HL-60 (cell line): ENCODE measurements around the gene RAPSN.

Source experiments
- DNase-seq, 2 experiments: peaks; one replicate each; pipeline ENCODE4 v3.0.0-alpha.2; 2010 to 2020; ENCODE audit warnings: low read depth in 1 of 2, low spot score in 1 of 2
- H3K27ac ChIP-seq: fragments of 250-450 bp; sonication (Bioruptor Pico); replicated peaks from 2 replicates; pipeline ENCODE4 v1.5.1; 2020; ENCODE audit warnings: mild to moderate bottlenecking, moderate library complexity
- H3K27me3 ChIP-seq: fragments of 250-450 bp; sonication (Bioruptor Pico); 2 replicates; pipeline ENCODE4 v1.5.1; 2021; ENCODE audit warnings: mild to moderate bottlenecking, moderate library complexity; ENCODE audit not compliant: insufficient read depth, poor library complexity, severe bottlenecking
- H3K4me3 ChIP-seq: replicated peaks from 2 replicates; pipeline ENCODE4 v1.5.1; 2011; ENCODE audit warnings: mild to moderate bottlenecking, control low read depth, low read length; ENCODE audit not compliant: insufficient read depth
- CTCF ChIP-seq: IDR thresholded peaks from one replicate; pipeline ENCODE4 v1.5.1; 2011; ENCODE audit warnings: low read length, control low read depth, inconsistent platforms; ENCODE audit not compliant: insufficient read depth
- GABPA ChIP-seq: IDR thresholded peaks from 2 replicates; pipeline ENCODE4 v1.6.1; 2012; ENCODE audit warnings: low read depth
- POLR2AphosphoS5 ChIP-seq: IDR thresholded peaks from 2 replicates; pipeline ENCODE4 v1.6.1; 2012; ENCODE audit warnings: low read depth
- REST ChIP-seq: IDR thresholded peaks from 2 replicates; pipeline ENCODE4 v1.6.1; 2012; ENCODE audit warnings: low read depth; ENCODE audit not compliant: insufficient replicate concordance
- SPI1 ChIP-seq: IDR thresholded peaks from 2 replicates; pipeline ENCODE4 v1.6.1; 2012; ENCODE audit warnings: low read depth, mild to moderate bottlenecking, borderline replicate concordance

Gene RAPSN

GRCh38 chr11:47393163-47394049, 55.5 kb downstream of the RAPSN start:
- no peaks in the 10 kb centered on the region for H3K27me3 ChIP-seq
- peak; percentile 65 to 80 for DNase-seq
- H3K4me3 ChIP-seq, result peak overlapping the region; percentile 29
- TF ChIP-seq GABPA, result no peak
- peak; percentile 39 for TF ChIP-seq REST
- TF ChIP-seq CTCF, result no peak
- peak; percentile 72 for TF ChIP-seq SPI1
- TF ChIP-seq POLR2AphosphoS5, result peak; percentile 62; the same call in 1 of the 2 replicates
- peak overlapping the region; percentile 100 for H3K27ac ChIP-seq

GRCh38 chr11:47392546-47393162, 56.3 kb downstream of the RAPSN start:
- DNase-seq, result no peak
- Histone ChIP-seq H3K27ac (peak overlapping the region; percentile 100), H3K4me3 (no peak overlapping the region), H3K27me3 (no peaks in the 10 kb centered on the region)
- TF ChIP-seq POLR2AphosphoS5 (no peak), SPI1 (no peak), CTCF (no peak), REST (no peak), GABPA (no peak)

- H3K27ac ChIP-seq, result peak overlapping the region; percentile 100
Observed at GRCh38 chr11:47391711-47392432, 57.1 kb downstream of the RAPSN start.

More at GRCh38 chr11:47391711-47392432, 57.1 kb downstream of the RAPSN start:
- Histone ChIP-seq H3K27me3 (no peaks in the 10 kb centered on the region), H3K4me3 (no peak overlapping the region)
- DNase-seq, result peak in 1 of 2 experiments; percentile 17
- TF ChIP-seq POLR2AphosphoS5 (no peak; the same call in 1 of the 2 replicates), CTCF (no peak), GABPA (no peak), REST (no peak), SPI1 (no peak)
